GM19035 (cell line): ENCODE data around the gene TTLL10.

Experiments
- ATAC-seq: cut with Tn5 transposase; IDR thresholded peaks from one replicate; pipeline ENCODE4 v1.9.1; 2021; ENCODE audit not compliant: unreplicated experiment

The TTLL10 gene, protein sequence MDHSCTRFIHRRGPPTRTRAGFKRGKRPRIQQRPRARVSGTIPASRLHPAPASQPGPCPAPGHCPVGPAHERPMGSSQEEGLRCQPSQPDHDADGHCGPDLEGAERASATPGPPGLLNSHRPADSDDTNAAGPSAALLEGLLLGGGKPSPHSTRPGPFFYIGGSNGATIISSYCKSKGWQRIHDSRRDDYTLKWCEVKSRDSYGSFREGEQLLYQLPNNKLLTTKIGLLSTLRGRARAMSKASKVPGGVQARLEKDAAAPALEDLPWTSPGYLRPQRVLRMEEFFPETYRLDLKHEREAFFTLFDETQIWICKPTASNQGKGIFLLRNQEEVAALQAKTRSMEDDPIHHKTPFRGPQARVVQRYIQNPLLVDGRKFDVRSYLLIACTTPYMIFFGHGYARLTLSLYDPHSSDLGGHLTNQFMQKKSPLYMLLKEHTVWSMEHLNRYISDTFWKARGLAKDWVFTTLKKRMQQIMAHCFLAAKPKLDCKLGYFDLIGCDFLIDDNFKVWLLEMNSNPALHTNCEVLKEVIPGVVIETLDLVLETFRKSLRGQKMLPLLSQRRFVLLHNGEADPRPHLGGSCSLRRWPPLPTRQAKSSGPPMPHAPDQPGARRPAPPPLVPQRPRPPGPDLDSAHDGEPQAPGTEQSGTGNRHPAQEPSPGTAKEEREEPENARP

DNA sequence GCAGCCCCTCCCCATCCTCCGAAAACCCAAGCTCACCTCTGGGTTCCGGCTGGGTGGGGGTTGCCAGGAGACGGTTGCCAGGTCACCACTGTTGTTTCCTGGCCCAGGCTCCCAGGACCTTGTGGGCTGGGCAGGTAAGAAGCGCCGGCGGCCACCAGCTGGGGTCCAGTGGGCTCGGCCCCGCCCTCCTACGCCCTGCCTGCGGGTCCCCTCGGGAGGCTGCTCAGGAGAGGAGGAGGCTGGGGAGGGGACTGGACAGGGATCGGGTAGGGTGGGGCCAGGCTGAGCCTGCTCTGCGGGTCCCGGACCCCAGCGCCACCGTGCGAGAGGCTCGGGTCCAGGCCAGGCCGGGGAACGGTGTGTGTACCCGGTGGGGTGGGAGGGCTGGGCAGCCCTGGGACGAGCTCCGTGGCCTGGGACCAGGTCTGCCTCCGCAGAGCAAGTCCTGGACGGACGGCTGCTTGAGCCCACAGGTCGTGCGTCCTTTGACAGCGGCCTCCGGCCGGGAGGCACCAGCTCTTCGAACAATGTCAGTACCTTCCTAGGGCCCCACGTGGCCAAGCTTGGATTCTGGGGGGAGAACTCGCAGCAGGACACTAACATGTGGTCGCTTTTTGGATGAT is at the start of gene TTLL10:
TTLL10 (plus strand) TSS at position 88 of the 623 bp plus-strand sequence. CDS start 5,336 bp downstream, outside the sequence.
- no peak for ATAC-seq

- ATAC-seq, result no peak
These were observed 49.2 kb upstream of the TTLL10 start for GRCh38 chr1:1124508-1124785.

DNA sequence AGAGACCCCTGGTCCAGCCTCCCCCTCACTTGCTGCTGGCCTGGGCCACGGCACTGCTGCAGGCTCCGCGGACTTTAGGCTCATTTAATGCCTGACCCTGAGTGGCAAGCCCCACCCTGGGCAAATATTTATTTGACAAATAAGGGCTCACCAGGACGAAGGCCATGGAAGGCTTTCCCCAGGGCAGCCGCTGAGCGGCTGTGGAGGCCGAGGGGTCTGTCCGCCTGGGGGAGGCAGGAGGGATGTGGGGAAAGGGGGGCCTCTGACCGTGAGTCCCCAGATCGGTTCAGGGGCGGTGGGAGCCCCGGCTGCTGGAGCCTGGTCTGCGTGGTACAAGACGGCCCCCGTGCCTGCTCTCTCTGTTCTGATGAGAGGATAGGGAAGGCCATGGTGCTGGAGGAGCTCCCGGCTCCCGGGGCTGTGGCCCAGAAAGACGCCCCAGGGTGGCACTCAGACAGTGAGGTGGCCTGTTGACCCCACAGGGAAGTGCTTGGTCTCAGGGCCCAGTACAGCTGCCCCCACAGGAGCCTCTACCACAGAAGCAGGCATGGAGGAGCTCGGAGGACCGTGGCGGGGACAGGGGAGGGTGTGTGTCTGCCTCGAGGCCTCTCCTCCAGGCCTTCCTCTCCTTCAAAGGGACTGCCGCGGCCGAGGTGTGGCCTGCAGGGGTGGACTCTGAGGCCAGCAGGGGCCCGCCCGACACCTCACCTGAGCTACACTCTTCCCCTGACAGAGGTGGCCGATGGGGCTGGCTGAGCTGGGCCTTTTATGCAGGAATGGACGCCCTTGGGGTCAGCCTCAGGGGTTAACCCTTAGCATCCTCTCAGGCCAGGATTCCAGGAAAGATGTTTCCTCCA is 48.7 kb upstream of the TTLL10 start:
- no peak for ATAC-seq

DNA sequence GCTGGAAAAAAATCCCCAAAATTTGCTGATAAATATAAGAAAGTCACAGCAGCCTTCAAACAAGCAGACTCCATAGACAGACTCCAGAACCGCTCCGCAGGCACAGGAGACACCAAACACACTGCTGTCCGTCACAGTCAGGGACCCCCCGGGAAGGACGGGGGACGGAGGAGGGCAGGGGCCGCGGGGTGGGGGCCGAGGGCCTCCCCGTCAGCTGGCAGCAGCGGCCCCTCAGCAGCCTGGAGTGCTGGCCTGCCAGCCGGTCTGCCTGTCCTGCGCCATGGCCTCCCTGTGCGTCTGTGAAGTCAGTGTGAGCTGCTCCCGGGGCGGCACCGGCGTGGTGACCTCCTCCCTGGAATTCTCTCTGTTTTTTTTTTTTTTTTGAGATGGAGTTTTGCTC is 47.7 kb upstream of the TTLL10 start:
- ATAC-seq, result no peak

DNA sequence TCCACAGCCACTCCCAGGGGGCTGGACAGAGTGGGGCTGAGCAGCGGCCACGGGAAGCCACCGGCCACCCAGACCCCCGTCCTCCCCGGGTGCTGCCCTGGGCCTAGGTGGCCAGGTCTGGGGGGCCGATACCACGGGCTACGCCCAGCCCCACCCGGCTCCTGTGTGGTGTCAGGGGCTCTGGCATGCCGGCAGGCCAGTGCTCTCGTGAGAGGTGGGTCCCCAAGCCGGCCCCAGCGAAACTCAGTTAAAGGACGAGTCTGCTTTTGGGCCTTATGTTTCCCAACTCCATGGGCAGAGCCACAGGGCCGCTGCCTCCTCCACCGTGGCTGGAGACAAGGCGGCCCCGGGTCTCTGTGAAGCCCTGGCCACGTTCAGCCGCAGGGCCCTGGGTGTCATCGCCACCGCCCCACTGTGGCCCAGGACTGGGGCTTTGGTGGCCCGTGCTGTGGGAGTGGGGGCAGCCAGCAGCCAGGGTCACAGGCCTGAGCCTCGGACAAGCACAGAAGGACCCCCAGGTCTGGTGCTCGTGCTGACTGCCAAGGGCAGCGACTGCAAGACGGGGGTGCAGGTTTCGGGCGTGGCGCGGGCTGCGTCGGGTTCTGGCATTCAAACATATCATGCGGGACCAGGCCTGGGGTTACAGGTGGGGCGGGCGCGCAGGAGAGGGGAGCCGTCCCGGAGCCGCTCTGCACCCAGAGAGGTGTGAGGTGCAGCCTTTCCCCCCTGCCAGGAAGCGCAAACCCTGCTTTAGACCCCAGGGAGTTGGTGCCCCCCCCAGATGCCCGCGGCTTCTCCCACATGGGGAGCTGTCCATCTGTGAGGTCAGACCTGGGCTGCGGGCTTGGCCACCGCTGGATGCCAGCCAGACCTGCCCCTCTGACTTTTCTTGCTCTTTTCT is 45.9 kb upstream of the TTLL10 start:
- no peak for ATAC-seq

GRCh38 chr1:1128454-1129139 is 45.1 kb upstream of the TTLL10 start:
- no peak for ATAC-seq

DNA sequence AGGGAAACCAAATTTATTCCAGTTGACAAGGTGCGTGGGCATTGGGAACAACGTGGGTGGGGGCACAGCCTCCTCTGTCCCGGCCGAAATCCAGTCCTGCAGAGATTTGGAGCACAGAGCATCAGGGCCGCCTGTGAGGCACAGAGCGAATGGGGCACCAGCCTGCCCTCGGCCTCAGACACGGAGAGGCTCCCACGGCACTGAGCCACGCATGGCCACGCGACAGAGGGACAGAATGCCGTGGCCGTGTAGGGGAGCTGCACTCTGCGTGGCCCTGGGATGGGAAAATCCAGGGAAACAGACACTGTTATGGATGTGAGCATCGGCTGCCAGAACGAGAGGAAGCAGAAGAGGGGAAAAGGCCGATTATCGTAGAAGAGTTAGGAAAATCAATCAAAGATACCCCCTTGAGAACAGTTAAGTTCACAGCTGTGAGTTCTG is 44.3 kb upstream of the TTLL10 start:
- ATAC-seq, result no peak

DNA sequence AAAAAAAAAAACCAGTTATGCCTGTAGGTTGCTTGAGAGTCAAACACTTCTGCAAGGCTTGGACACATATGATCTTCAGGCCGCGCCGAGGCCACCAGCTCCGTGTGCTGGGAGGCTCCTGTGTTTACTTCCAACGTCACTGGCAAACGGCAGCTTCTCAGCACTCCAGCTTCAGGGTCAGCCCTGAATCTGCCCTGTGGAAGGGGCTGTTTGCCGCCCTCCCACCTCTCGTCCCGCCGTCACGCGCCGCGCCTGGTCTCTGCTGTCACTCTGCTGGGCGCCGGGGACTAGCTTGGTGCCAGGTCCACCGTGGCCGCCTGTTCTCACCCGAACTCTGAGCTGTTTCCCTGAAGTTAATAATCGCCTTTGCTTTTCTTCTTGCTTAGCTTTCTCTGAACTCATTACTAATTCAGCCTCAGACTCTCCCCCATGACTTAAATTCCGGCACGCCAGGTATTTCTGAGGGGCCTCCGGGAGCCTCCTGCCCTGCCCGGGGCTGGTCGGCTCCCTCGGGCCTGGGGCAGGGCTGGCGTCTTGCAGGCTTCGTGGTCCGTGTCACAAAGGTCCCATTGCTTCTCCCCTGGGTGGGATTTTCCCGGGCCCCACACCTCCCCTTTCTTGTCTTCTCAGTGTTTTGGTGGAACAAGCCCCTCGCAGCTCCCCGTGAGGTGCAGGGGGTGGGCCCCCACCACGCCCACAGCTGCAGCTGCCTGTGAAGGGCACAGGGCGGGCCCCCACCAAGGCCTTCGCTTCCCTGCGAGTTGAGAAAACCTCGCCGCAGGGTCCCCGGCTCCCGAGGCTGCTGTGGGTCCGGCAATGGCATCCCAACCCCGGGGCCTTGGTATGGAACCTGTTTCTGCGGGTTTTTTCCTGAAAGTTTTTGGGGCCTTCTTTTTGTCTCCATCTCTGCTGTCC is 43.2 kb upstream of the TTLL10 start:
- ATAC-seq, result no peak

DNA sequence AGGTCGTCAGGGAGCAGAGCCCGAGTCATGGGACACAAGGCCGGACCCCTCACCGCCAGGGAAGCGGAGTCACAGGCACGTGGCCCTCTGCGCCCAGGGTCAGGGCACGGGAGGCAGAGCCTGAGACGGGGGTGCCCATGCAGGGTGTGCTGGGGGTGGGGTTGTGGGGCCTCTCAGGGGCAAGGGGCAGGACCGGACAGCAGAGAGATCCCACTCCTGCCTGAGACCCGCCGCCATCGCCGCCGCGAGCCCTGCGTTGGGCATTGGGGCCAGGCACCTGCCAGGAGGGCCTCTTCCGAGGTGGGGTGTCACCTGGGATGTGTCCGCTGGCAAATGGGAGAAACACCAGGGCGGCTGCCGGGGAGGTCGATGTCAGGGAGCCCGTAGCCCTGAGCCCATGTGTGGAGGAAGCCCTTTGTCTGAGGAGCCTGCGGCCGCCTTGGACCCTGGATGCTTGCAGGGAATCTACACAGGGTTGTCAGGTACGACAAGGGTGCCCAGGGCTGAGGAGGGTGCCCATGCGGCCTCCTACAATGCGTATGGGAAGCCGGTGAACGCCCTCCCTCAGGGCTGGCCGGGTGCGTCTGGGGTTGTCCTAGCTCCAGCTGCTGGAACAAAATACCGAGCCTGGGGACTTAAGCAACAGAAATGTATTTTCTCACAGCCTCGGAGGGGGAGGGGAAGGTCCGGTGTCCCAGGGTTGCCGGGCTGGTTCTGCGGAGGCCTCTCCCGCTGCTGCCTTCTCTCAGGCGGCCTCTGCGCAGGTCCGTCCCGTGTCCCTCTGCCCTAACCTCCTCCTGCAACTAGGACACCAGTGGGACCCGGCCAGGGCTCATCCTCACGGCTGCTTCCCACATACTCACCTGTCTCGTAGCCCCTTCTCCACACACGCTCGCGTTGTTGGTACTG is 41.4 kb upstream of the TTLL10 start:
- ATAC-seq, result no peak

GRCh38 chr1:1132956-1133750 is 40.5 kb upstream of the TTLL10 start:
- no peak for ATAC-seq

GRCh38 chr1:1134300-1134970 is 39.2 kb upstream of the TTLL10 start:
- ATAC-seq, result no peak

GRCh38 chr1:1135339-1136136 is 38.1 kb upstream of the TTLL10 start:
- no peak for ATAC-seq

GRCh38 chr1:1136547-1137230 is 37.0 kb upstream of the TTLL10 start:
- ATAC-seq, result no peak

DNA sequence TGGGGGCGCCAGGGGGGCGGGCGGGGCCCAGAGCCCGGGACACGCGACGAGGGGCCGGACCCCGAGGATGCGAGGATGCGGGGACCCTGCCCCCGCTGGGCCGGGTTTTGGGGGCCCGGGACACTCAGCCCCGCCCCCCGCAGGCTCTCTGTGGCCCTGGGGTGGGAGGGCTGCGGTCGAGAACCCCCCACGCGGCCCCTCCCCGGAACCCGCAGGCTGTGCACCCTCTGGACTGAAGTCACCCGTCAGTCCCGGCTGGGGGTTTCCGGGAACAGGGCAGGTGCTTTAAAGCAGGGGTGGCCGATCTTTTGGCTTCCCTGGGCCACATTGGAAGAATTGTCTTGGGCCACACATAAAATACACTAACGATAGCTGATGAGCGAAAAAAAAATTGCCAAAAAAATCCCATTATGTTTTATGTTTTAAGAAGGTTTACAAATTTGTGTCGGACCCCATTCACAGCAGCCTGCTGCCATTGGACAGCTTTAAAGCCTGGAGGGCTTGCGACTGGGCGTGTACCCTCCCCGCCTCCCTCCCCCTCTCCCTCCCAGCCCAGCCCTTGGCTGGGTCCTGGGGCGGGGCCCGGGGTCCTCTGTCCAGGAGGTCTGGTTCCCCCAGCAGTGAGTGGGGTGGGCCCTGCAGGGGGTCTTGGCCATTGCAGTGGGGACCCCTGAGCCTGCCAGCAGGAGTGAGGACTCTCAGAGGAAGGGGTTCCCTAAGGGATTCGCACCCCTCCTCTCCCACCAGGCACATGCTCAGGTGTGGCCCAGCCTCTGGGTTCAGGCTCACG is 36.2 kb upstream of the TTLL10 start:
- ATAC-seq, result no peak
